HepG2 (cell line): ENCODE results near the gene SOX8.

Experiments
- CREB1 ChIP-seq, 2 experiments: fragments of 450-650 bp in 1 of 2; IDR thresholded peaks; 2 replicates each; pipeline ENCODE4 v1.6.1; 2016 to 2017; ENCODE audit warnings: control low read depth in 1 of 2, mild to moderate bottlenecking in 1 of 2, missing compliant biosample characterization in 1 of 2, missing genetic modification characterization in 1 of 2
- EP300 ChIP-seq, 3 experiments: sonication (generic) in 1 of 3; formaldehyde crosslinking in 1 of 3; IDR thresholded peaks; 2 replicates each; pipeline versions ENCODE4 v1.5.1 to v1.6.1; 2011 to 2020; ENCODE audit warnings: low read depth in 2 of 3, low read length in 2 of 3, borderline replicate concordance in 1 of 3, improper control_type of control experiment in 1 of 3, mild to moderate bottlenecking in 1 of 3, missing genetic modification reagents in 1 of 3, moderate library complexity in 1 of 3
- IRF2 ChIP-seq: IDR thresholded peaks from 2 replicates; pipeline ENCODE4 v1.6.1; 2018; ENCODE audit warnings: missing genetic modification reagents, missing compliant biosample characterization
- JARID2 ChIP-seq: sonication (generic); formaldehyde crosslinking; IDR thresholded peaks from 2 replicates; pipeline ENCODE4 v1.8.1; 2023; ENCODE audit warnings: missing genetic modification reagents, inconsistent platforms; ENCODE audit not compliant: insufficient replicate concordance
- JUNB ChIP-seq: sonication (generic); formaldehyde crosslinking; IDR thresholded peaks from 2 replicates; pipeline ENCODE4 v1.8.0; 2022; ENCODE audit warnings: missing genetic modification reagents, mild to moderate bottlenecking, borderline replicate concordance
- POLR2AphosphoS5 ChIP-seq: IDR thresholded peaks from 2 replicates; pipeline ENCODE4 v1.6.1; 2012; ENCODE audit warnings: low read depth, low read length
- TGIF2 ChIP-seq: IDR thresholded peaks from 2 replicates; pipeline ENCODE4 v1.6.1; 2016; ENCODE audit warnings: control low read depth, missing compliant biosample characterization
- ZBTB7B ChIP-seq: sonication (generic); formaldehyde crosslinking; IDR thresholded peaks from 2 replicates; pipeline ENCODE4 v1.4.0; 2020; ENCODE audit warnings: missing genetic modification reagents
- ZSCAN20 ChIP-seq: sonication (generic); formaldehyde crosslinking; IDR thresholded peaks from 2 replicates; pipeline ENCODE4 v1.4.0; 2020; ENCODE audit warnings: missing genetic modification reagents, mild to moderate bottlenecking, borderline replicate concordance
- TF ChIP-seq, protein P1 (sequence below): IDR thresholded peaks from 2 replicates; pipeline ENCODE4 v1.6.1; 2016

DNA sequence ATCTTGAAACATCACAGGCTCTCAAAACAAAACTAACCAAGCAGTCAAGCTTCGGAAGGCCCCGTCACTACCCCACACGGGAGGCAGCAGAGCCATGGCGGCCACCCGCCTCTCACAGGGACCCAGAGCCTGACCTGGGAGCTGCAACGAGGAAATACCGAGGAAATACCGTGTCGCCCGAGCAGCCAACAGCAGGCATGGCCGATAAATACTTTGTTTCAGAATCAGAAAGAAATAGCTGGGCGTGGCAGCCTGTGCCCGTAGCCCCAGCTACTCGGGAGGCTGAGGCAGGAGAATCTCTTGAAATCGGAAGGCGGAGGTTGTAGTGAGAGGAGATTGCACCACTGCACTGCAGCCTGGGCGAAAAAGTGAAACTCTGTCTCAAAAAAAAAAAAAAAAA is 17.7 kb upstream of the SOX8 start:
- TF ChIP-seq TGIF2: no peak
- TF ChIP-seq EP300 (IDR thresholded peaks at IDR 0.05; ENCODE audit: low read depth in 2 of 2, low read length in 2 of 2): no peak
- TF ChIP-seq EP300 (CRISPR knock-in tag; IDR thresholded peaks at IDR 0.05; ENCODE audit: borderline replicate concordance): no peak
- no peak for TF ChIP-seq POLR2AphosphoS5
- TF ChIP-seq CREB1 (IDR thresholded peaks at IDR 0.05): no peak
- no peak for TF ChIP-seq CREB1 (CRISPR knock-in tag; IDR thresholded peaks at IDR 0.05)
- TF ChIP-seq JUNB (CRISPR knock-in tag): no peak
- TF ChIP-seq ZSCAN20: no peak
- TF ChIP-seq ZBTB7B: no peak
- TF ChIP-seq IRF2 (CRISPR knock-in tag): no peak
- TF ChIP-seq JARID2: no peak
- TF ChIP-seq, protein P1, sequence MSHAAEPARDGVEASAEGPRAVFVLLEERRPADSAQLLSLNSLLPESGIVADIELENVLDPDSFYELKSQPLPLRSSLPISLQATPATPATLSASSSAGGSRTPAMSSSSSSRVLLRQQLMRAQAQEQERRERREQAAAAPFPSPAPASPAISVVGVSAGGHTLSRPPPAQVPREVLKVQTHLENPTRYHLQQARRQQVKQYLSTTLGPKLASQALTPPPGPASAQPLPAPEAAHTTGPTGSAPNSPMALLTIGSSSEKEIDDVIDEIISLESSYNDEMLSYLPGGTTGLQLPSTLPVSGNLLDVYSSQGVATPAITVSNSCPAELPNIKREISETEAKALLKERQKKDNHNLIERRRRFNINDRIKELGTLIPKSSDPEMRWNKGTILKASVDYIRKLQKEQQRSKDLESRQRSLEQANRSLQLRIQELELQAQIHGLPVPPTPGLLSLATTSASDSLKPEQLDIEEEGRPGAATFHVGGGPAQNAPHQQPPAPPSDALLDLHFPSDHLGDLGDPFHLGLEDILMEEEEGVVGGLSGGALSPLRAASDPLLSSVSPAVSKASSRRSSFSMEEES (CRISPR knock-in tag): no peak
